ENCODE data around the gene TXNDC2. TPM values are rescaled to one million over a fixed set of nuclear protein-coding genes. Genes with fewer than 3 reads are reported as not detected.

The TXNDC2 gene
- polyA plus RNA-seq, 5 donors = 0.09 to 0.14 (median 0.12) TPM; not detected in 2

- no peak for DNase-seq
Observed at GRCh38 chr18:9931146-9931545, 45.4 kb downstream of the TXNDC2 start.

GRCh38 chr18:9931678-9932077 lies 45.9 kb downstream of the TXNDC2 start:
- DNase-seq = no peak

- DNase-seq = no peak
Observed at GRCh38 chr18:9933865-9934264, 48.1 kb downstream of the TXNDC2 start.

GRCh38 chr18:9934274-9934673 lies 48.5 kb downstream of the TXNDC2 start:
- no peak for DNase-seq

Other genes with a start within 250 kb of the TXNDC2 start
- 10 to 100 TPM; 31.2 to 40.6 (median 33.1) TPM for gene RAB31, start 177.7 kb upstream of the TXNDC2 start, polyA plus RNA-seq (ENCODE audit: insufficient read depth in 1 of 5, insufficient read length in 5 of 5, low replicate concordance in 1 of 5)
- gene VAPA, start 28.0 kb downstream of the TXNDC2 start, polyA plus RNA-seq (ENCODE audit: insufficient read depth in 1 of 5, insufficient read length in 5 of 5, low replicate concordance in 1 of 5) = 100 to 1,000 TPM; 177 to 231 (median 213) TPM